ENCODE results near the gene CADPS2. TPM values are rescaled to one million over a fixed set of nuclear protein-coding genes. Genes with fewer than 3 reads are reported as not detected.

The CADPS2 gene
- total and polyA plus RNA-seq, 4 donors, result 16.0 to 76.7 (median 27.7) TPM

DNA sequence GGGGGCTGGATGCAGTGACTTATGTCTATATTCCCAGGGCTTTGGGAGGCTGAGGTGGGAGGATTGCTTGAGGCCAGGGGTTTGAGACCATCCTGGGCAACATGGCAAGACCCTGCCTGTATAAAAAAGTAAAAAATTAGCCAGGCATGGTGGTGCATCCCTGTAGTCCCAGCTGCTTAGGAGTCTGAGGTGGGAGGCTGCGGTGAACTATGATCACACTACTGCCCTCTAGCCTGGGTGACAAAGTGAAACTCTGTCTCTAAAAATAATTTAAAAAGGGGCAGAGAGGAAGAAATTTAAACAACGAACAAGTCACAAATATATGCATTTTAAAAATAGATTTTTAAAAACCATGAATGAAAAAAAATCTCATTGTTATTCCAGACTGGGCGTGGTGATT is 535.6 kb downstream of the CADPS2 start:
- ATAC-seq (ENCODE audit: insufficient read depth, low FRiP score), result no peak
- Histone ChIP-seq H3K27ac (ENCODE audit: low read depth in 1 of 2, low read length in 1 of 2) (no peak overlapping the region), H3K27me3 (ENCODE audit: control insufficient read depth in 3 of 3, insufficient read depth in 3 of 3, low read length in 2 of 3) (no peaks in the 10 kb centered on the region), H3K9ac (ENCODE audit: insufficient read depth in 1 of 2, low read length in 2 of 2) (no peak overlapping the region), H3K4me1 (ENCODE audit: control insufficient read depth in 5 of 5, insufficient read depth in 5 of 5, low read length in 5 of 5) (no peaks in the 10 kb centered on the region), H3K36me3 (ENCODE audit: control insufficient read depth in 4 of 4, insufficient read depth in 4 of 4, low read length in 4 of 4) (peaks cover 0 to 1% (median 0%) of the 10 kb centered on the region in 4 donors), H3K9me3 (ENCODE audit: control insufficient read depth in 4 of 4, insufficient read depth in 3 of 4, low read length in 3 of 4) (no peaks in the 10 kb centered on the region), H3K4me3 (no peak overlapping the region)
- no peak for DNase-seq
- 88% methylated on average over 3 of the region's 3 CpGs for WGBS, 2 donors
- TF ChIP-seq, protein P1, sequence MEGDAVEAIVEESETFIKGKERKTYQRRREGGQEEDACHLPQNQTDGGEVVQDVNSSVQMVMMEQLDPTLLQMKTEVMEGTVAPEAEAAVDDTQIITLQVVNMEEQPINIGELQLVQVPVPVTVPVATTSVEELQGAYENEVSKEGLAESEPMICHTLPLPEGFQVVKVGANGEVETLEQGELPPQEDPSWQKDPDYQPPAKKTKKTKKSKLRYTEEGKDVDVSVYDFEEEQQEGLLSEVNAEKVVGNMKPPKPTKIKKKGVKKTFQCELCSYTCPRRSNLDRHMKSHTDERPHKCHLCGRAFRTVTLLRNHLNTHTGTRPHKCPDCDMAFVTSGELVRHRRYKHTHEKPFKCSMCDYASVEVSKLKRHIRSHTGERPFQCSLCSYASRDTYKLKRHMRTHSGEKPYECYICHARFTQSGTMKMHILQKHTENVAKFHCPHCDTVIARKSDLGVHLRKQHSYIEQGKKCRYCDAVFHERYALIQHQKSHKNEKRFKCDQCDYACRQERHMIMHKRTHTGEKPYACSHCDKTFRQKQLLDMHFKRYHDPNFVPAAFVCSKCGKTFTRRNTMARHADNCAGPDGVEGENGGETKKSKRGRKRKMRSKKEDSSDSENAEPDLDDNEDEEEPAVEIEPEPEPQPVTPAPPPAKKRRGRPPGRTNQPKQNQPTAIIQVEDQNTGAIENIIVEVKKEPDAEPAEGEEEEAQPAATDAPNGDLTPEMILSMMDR (IDR thresholded peaks at IDR 0.05; ENCODE audit: control extremely low read depth, extremely low read depth), result no peak

DNA sequence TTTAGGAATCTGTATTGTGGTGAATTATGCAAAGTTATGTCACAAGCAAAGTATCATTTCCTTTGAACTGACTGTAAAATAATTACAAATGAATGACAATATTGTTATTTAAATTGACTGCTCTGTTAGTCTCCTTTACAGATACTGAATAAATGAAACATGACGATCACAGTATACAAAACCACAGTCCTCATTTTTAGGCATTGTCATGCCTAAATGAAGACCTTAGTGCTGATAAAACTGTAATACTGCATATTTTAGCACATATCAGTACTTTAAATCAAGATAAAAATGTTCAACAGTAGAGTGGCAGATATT is 542.0 kb downstream of the CADPS2 start:
- H3K9me3 ChIP-seq (ENCODE audit: control insufficient read depth in 4 of 4, insufficient read depth in 3 of 4, low read length in 3 of 4), result no peaks in the 10 kb centered on the region
- ATAC-seq (ENCODE audit: insufficient read depth, low FRiP score) (no peak), DNase-seq (no peak)
- no peaks in the 10 kb centered on the region for H3K27me3 ChIP-seq (ENCODE audit: control insufficient read depth in 3 of 3, insufficient read depth in 3 of 3, low read length in 2 of 3)
- H3K4me3 ChIP-seq, result no peak overlapping the region
- H3K9ac ChIP-seq (ENCODE audit: insufficient read depth in 1 of 2, low read length in 2 of 2), result no peak overlapping the region
- H3K36me3 ChIP-seq (ENCODE audit: control insufficient read depth in 4 of 4, insufficient read depth in 4 of 4, low read length in 4 of 4), result peaks cover 0 to 1% (median 0%) of the 10 kb centered on the region in 4 donors
- no peak overlapping the region for H3K27ac ChIP-seq (ENCODE audit: low read depth in 1 of 2, low read length in 1 of 2)
- H3K4me1 ChIP-seq (ENCODE audit: control insufficient read depth in 5 of 5, insufficient read depth in 5 of 5, low read length in 5 of 5), result peaks cover 0 to 18% (median 2%) of the 10 kb centered on the region in 5 donors
- TF ChIP-seq, protein P1 (IDR thresholded peaks at IDR 0.05; ENCODE audit: control extremely low read depth, extremely low read depth), result no peak
- 79 to 89% methylated on average over 1 of the region's 1 CpG for WGBS, 2 donors

- Histone ChIP-seq H3K36me3 (ENCODE audit: control insufficient read depth in 4 of 4, insufficient read depth in 4 of 4, low read length in 4 of 4) (peaks cover 0 to 1% (median 0%) of the 10 kb centered on the region in 4 donors), H3K9me3 (ENCODE audit: control insufficient read depth in 4 of 4, insufficient read depth in 3 of 4, low read length in 3 of 4) (no peaks in the 10 kb centered on the region), H3K9ac (ENCODE audit: insufficient read depth in 1 of 2, low read length in 2 of 2) (no peak overlapping the region), H3K27me3 (ENCODE audit: control insufficient read depth in 3 of 3, insufficient read depth in 3 of 3, low read length in 2 of 3) (no peaks in the 10 kb centered on the region), H3K4me1 (ENCODE audit: control insufficient read depth in 5 of 5, insufficient read depth in 5 of 5, low read length in 5 of 5) (peaks cover 0 to 18% (median 2%) of the 10 kb centered on the region in 5 donors), H3K4me3 (no peak overlapping the region), H3K27ac (ENCODE audit: low read depth in 1 of 2, low read length in 1 of 2) (no peak overlapping the region)
- TF ChIP-seq, protein P1 (IDR thresholded peaks at IDR 0.05; ENCODE audit: control extremely low read depth, extremely low read depth), result no peak
- DNase-seq, result peak in 2 of 3 donors; percentile 77 to 85
- 66 to 82% methylated on average over 7 of the region's 7 CpGs for WGBS, 2 donors
- no peak for ATAC-seq (ENCODE audit: insufficient read depth, low FRiP score)
Observed at GRCh38 chr7:122343601-122344302, 542.5 kb downstream of the CADPS2 start.

- Histone ChIP-seq H3K9me3 (ENCODE audit: control insufficient read depth in 4 of 4, insufficient read depth in 3 of 4, low read length in 3 of 4) (no peaks in the 10 kb centered on the region), H3K36me3 (ENCODE audit: control insufficient read depth in 4 of 4, insufficient read depth in 4 of 4, low read length in 4 of 4) (no peaks in the 10 kb centered on the region), H3K27ac (ENCODE audit: low read depth in 1 of 2, low read length in 1 of 2) (no peak overlapping the region), H3K27me3 (ENCODE audit: control insufficient read depth in 3 of 3, insufficient read depth in 3 of 3, low read length in 2 of 3) (no peaks in the 10 kb centered on the region), H3K4me1 (ENCODE audit: control insufficient read depth in 5 of 5, insufficient read depth in 5 of 5, low read length in 5 of 5) (peaks cover 0 to 18% (median 2%) of the 10 kb centered on the region in 5 donors), H3K9ac (ENCODE audit: insufficient read depth in 1 of 2, low read length in 2 of 2) (no peak overlapping the region), H3K4me3 (no peak overlapping the region)
- ATAC-seq (ENCODE audit: insufficient read depth, low FRiP score), result no peak
- 98 to 100% methylated on average over 1 of the region's 1 CpG for WGBS, 2 donors
- no peak for DNase-seq
- TF ChIP-seq, protein P1 (IDR thresholded peaks at IDR 0.05; ENCODE audit: control extremely low read depth, extremely low read depth), result no peak
Observed at GRCh38 chr7:122340427-122340826, 545.8 kb downstream of the CADPS2 start.

Measured in lung (tissue), 12 donors.